WTC11 (cell line): Measurements from ENCODE around the gene KY. TPM values are rescaled to one million over a fixed set of nuclear protein-coding genes. Genes with fewer than 3 reads are reported as not detected.

Experiments
- ATAC-seq: fragments of 200-7000 bp; cut with Tn5 transposase; 2 replicates; pipeline ENCODE4 v1.10.0; 2021; ENCODE audit warnings: mild to moderate bottlenecking, moderate library complexity
- CTCF ChIA-PET: fragments of 300-600 bp; sonication (Branson Sonifier 250); formaldehyde crosslinking; loops from one replicate; lab custom pipeline; 2021; ENCODE audit warnings: antibody characterized with exemption; lab: Charles Lee
- POLR2A ChIA-PET: fragments of 350-600 bp; sonication (Branson Sonifier 250); formaldehyde crosslinking; loops from one replicate; lab custom pipeline; 2021; ENCODE audit warnings: antibody characterized with exemption; lab: Charles Lee
- DNase-seq: peaks from one replicate; pipeline ENCODE4 v3.0.0; 2021; ENCODE audit warnings: low spot score
- H3K27ac Mint-ChIP-seq: 2 replicates; pipeline ENCODE4 v1.8.0; 2021; ENCODE audit warnings: mixed read lengths
- H3K27me3 Mint-ChIP-seq: 2 replicates; pipeline ENCODE4 v1.8.0; 2021; ENCODE audit warnings: low read depth, mild to moderate bottlenecking, moderate library complexity, mixed read lengths
- H3K36me3 Mint-ChIP-seq: 2 replicates; pipeline ENCODE4 v1.8.0; 2021; ENCODE audit warnings: mixed read lengths
- H3K4me1 Mint-ChIP-seq: 2 replicates; pipeline ENCODE4 v1.8.0; 2022; ENCODE audit warnings: mixed read lengths
- H3K4me3 Mint-ChIP-seq: 2 replicates; pipeline ENCODE4 v1.8.0; 2021; ENCODE audit warnings: mild to moderate bottlenecking, moderate library complexity, mixed read lengths
- H3K9me3 Mint-ChIP-seq: 2 replicates; pipeline ENCODE4 v1.8.0; 2021; ENCODE audit warnings: mixed read lengths
- CREB1 ChIP-seq: sonication (generic); formaldehyde crosslinking; IDR thresholded peaks from 2 replicates; pipeline ENCODE4 v1.8.0; 2023; ENCODE audit warnings: mild to moderate bottlenecking, missing genetic modification reagents
- ELF4 ChIP-seq: sonication (generic); formaldehyde crosslinking; IDR thresholded peaks from 2 replicates; pipeline ENCODE4 v1.8.1; 2022; ENCODE audit warnings: low read depth, mild to moderate bottlenecking, moderate library complexity, missing genetic modification reagents
- EMX1 ChIP-seq: fragments of 250-450 bp; sonication (Bioruptor Pico); IDR thresholded peaks from 2 replicates; pipeline ENCODE4 v1.8.0; 2021; ENCODE audit warnings: mild to moderate bottlenecking
- FOXK1 ChIP-seq: sonication (generic); formaldehyde crosslinking; IDR thresholded peaks from 2 replicates; pipeline ENCODE4 v1.8.0; 2022; ENCODE audit warnings: mild to moderate bottlenecking, moderate library complexity, missing genetic modification reagents
- IRF2 ChIP-seq: sonication (generic); formaldehyde crosslinking; IDR thresholded peaks from 2 replicates; pipeline ENCODE4 v1.8.0; 2022; ENCODE audit warnings: low read depth, missing genetic modification reagents, borderline replicate concordance
- JUN ChIP-seq: sonication (generic); formaldehyde crosslinking; IDR thresholded peaks from 2 replicates; pipeline ENCODE4 v1.8.0; 2023; ENCODE audit warnings: mild to moderate bottlenecking, missing genetic modification reagents
- KAT7 ChIP-seq: sonication (generic); formaldehyde crosslinking; IDR thresholded peaks from 2 replicates; pipeline ENCODE4 v1.8.1; 2023; ENCODE audit warnings: missing genetic modification reagents, mild to moderate bottlenecking, borderline replicate concordance
- MXD4 ChIP-seq: fragments of 250-450 bp; sonication (Bioruptor Pico); IDR thresholded peaks from 2 replicates; pipeline ENCODE4 v1.8.0; 2021; ENCODE audit warnings: mild to moderate bottlenecking, moderate library complexity, borderline replicate concordance
- MYBL2 ChIP-seq: sonication (generic); formaldehyde crosslinking; IDR thresholded peaks from 2 replicates; pipeline ENCODE4 v1.8.1; 2023; ENCODE audit warnings: mild to moderate bottlenecking, moderate library complexity, missing genetic modification reagents
- NR2C2 ChIP-seq: sonication (generic); formaldehyde crosslinking; IDR thresholded peaks from 2 replicates; pipeline ENCODE4 v1.8.0; 2022; ENCODE audit warnings: mild to moderate bottlenecking, missing genetic modification reagents
- NR3C1 ChIP-seq: sonication (generic); formaldehyde crosslinking; conservative IDR thresholded peaks from 2 replicates; pipeline ENCODE4 v1.8.1; 2023; ENCODE audit warnings: low read depth, mild to moderate bottlenecking, missing genetic modification reagents
- RORB ChIP-seq: fragments of 250-450 bp; sonication (Bioruptor Pico); IDR thresholded peaks from 2 replicates; pipeline ENCODE4 v1.9.0; 2021; ENCODE audit warnings: mild to moderate bottlenecking
- SMAD3 ChIP-seq: sonication (generic); formaldehyde crosslinking; IDR thresholded peaks from 2 replicates; pipeline ENCODE4 v1.8.0; 2022; ENCODE audit warnings: missing genetic modification reagents, mild to moderate bottlenecking, borderline replicate concordance
- TP53 ChIP-seq: sonication (generic); formaldehyde crosslinking; IDR thresholded peaks from 2 replicates; pipeline ENCODE4 v1.8.1; 2023; ENCODE audit warnings: mild to moderate bottlenecking, missing genetic modification reagents
- ZNF263 ChIP-seq: sonication (generic); formaldehyde crosslinking; IDR thresholded peaks from 2 replicates; pipeline ENCODE4 v1.8.1; 2022; ENCODE audit warnings: low read depth, mild to moderate bottlenecking, moderate library complexity, missing genetic modification reagents
- total RNA-seq: library from RNA; stranded (reverse); gene quantifications from 3 replicates; pipeline ENCODE4 v1.2.3, GENCODE V29; 2021
- TF ChIP-seq, protein P1 (sequence below): sonication (generic); formaldehyde crosslinking; IDR thresholded peaks from 2 replicates; pipeline ENCODE4 v1.8.0; 2022; ENCODE audit warnings: mild to moderate bottlenecking, missing genetic modification reagents
- TF ChIP-seq, protein P2 (sequence below): fragments of 250-450 bp; sonication (Bioruptor Pico); IDR thresholded peaks from 2 replicates; pipeline ENCODE4 v1.9.0; 2021; ENCODE audit warnings: mild to moderate bottlenecking
- TF ChIP-seq, protein P3 (sequence below): sonication (generic); formaldehyde crosslinking; IDR thresholded peaks from 2 replicates; pipeline ENCODE4 v1.8.1; 2023; ENCODE audit warnings: mild to moderate bottlenecking, missing genetic modification reagents, moderate library complexity
- TF ChIP-seq, protein P4 (sequence below): fragments of 250-450 bp; sonication (Bioruptor Pico); IDR thresholded peaks from 2 replicates; pipeline ENCODE4 v2.1.2; 2022; ENCODE audit warnings: mild to moderate bottlenecking, moderate library complexity
- TF ChIP-seq, protein P5 (sequence below): fragments of 250-450 bp; sonication (Bioruptor Pico); IDR thresholded peaks from 2 replicates; pipeline ENCODE4 v1.9.0; 2021; ENCODE audit warnings: moderate library complexity, mild to moderate bottlenecking, inconsistent platforms, borderline replicate concordance
- TF ChIP-seq, protein P6 (sequence below): fragments of 200-600 bp; IDR thresholded peaks from 2 replicates; pipeline ENCODE4 v1.8.0; 2022; ENCODE audit warnings: antibody characterized with exemption

Gene KY
- total RNA-seq, 1 experiment from 2014 or later: not detected

DNA sequence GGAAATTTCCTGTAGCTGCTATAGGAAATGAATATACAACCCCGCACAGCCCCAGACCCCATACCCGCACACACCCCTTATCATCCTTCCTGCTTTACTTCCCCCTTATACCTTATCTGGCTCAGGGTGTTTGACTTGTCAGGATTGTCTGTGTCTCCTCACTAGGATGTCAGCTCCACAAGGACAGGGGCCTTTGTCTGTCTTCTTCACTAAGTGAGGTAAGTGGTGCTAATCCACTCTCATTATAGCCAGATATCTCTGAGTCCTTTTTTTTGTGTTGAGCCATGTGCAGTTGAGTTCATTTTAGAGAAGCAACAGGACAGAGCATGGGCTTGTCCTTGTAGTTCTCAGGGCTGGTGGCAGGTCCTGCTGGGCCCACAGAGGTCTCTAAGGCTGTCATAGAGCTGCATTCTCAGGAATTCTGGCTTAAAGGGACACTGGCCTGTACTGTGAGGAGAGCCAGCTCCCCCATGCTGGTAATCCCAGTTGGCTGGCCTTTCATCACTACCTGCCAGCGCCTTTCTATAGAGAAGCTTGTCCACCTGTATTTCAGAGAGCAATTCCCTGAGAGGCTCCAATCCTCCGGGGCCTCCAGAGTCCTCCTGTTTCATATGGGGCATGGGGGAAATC lies 9.0 kb downstream of the KY start:
- DNase-seq: no peak
- H3K9me3 Mint-ChIP-seq: no peaks in the 10 kb centered on the region
- H3K4me1 Mint-ChIP-seq: peaks cover 33% of the 10 kb centered on the region
- H3K4me3 Mint-ChIP-seq: no peak overlapping the region
- H3K27me3 Mint-ChIP-seq: peaks cover 40% of the 10 kb centered on the region
- no peak for ATAC-seq
- TF ChIP-seq, protein P1, sequence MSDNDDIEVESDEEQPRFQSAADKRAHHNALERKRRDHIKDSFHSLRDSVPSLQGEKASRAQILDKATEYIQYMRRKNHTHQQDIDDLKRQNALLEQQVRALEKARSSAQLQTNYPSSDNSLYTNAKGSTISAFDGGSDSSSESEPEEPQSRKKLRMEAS: no peak
- TF ChIP-seq FOXK1 (CRISPR knock-in tag) (no peak), ELF4 (CRISPR knock-in tag) (no peak), JUN (CRISPR knock-in tag) (no peak), TP53 (CRISPR knock-in tag) (no peak), EMX1 (CRISPR knock-in tag) (no peak), NR2C2 (CRISPR knock-in tag) (no peak), KAT7 (CRISPR knock-in tag) (no peak), CREB1 (CRISPR knock-in tag) (no peak), ZNF263 (CRISPR knock-in tag) (no peak), RORB (CRISPR knock-in tag) (no peak)
- TF ChIP-seq, protein P2, sequence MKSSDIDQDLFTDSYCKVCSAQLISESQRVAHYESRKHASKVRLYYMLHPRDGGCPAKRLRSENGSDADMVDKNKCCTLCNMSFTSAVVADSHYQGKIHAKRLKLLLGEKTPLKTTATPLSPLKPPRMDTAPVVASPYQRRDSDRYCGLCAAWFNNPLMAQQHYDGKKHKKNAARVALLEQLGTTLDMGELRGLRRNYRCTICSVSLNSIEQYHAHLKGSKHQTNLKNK: no peak
- TF ChIP-seq, protein P3, sequence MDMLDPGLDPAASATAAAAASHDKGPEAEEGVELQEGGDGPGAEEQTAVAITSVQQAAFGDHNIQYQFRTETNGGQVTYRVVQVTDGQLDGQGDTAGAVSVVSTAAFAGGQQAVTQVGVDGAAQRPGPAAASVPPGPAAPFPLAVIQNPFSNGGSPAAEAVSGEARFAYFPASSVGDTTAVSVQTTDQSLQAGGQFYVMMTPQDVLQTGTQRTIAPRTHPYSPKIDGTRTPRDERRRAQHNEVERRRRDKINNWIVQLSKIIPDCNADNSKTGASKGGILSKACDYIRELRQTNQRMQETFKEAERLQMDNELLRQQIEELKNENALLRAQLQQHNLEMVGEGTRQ (CRISPR knock-in tag): no peak
- TF ChIP-seq, protein P4, sequence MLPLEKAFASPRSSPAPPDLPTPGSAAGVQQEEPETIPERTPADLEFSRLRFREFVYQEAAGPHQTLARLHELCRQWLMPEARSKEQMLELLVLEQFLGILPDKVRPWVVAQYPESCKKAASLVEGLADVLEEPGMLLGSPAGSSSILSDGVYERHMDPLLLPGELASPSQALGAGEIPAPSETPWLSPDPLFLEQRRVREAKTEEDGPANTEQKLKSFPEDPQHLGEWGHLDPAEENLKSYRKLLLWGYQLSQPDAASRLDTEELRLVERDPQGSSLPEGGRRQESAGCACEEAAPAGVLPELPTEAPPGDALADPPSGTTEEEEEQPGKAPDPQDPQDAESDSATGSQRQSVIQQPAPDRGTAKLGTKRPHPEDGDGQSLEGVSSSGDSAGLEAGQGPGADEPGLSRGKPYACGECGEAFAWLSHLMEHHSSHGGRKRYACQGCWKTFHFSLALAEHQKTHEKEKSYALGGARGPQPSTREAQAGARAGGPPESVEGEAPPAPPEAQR: no peak
- TF ChIP-seq, all 79 proteins: peak for 0
- ChIA-PET POLR2A (no interaction called here), CTCF (interaction anchor here (1.3 to 7.1 kb wide), 4 partner anchors 12 to 40 kb away, joined by 3 to 60 read pairs (median 17); no protein-coding TSS in a partner anchor)
- Mint-ChIP-seq H3K27ac (no peak overlapping the region), H3K36me3 (no peaks in the 10 kb centered on the region)

DNA sequence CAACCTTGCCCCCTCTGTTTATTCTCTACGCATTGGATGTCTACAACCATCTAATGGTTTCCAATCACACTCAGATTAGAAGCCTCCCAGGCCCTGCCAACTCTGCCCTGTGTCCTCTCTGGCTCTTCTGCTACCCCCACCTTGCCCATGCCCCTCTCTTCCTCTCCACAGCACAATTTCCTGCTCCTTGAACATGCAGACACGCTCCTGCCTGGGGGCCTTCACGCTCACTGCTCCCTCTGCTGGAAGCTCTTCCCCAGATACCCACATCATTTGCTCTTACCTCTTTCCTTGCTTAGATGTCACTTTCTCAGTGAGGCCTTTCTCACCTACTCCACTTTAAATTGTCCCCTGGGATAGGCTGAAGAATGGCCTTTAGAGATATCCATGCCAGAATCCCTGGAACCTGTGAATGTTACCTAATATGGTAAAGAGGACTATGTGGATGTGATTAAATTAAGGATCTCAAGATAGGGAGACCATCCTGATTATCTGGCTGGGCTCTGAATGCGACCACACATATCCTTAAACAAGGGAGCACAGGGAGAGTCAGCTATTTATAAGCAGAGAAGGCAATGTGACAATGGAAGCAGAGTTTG lies 9.9 kb downstream of the KY start:
- H3K27ac Mint-ChIP-seq: no peak overlapping the region

DNA sequence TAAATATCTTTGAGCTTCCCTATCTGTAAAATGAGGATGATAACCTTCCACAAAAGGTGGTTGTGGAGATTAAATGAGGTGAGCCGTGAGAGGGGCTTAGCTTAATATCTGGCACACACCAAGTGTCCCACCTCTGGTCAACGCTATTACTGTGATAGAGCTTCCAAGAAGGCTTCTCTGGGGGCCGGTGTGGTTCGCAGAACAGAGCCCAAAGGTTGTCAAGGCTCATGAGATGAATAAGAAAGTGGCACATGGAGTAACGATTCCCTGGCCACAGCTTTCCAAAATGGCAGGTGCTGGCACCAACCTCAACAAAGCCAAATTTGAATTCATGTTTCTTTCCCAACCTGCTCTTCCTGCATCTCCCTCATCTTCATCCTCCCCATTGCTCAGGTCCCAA lies 10.4 kb downstream of the KY start:
- ATAC-seq (no peak), DNase-seq (no peak)
- Mint-ChIP-seq H3K4me1 (peaks cover 37% of the 10 kb centered on the region), H3K9me3 (no peaks in the 10 kb centered on the region), H3K27me3 (peaks cover 25% of the 10 kb centered on the region), H3K27ac (no peak overlapping the region), H3K4me3 (no peak overlapping the region), H3K36me3 (no peaks in the 10 kb centered on the region)
- ChIA-PET POLR2A (interaction anchor here (1.0 kb wide), 1 partner anchor 39 kb away, joined by 3 read pairs; no protein-coding TSS in a partner anchor), CTCF (interaction anchor here (0.7 to 7.1 kb wide), 15 partner anchors 11 to 606 kb away, joined by 3 to 60 read pairs (median 4); partner anchors contain the start of gene KY)
- TF ChIP-seq IRF2 (no peak), NR3C1 (CRISPR knock-in tag) (no peak), JUN (CRISPR knock-in tag) (no peak), MYBL2 (CRISPR knock-in tag) (no peak), TP53 (CRISPR knock-in tag) (no peak), MXD4 (no peak), SMAD3 (no peak), KAT7 (CRISPR knock-in tag) (no peak)
- TF ChIP-seq, protein P5, sequence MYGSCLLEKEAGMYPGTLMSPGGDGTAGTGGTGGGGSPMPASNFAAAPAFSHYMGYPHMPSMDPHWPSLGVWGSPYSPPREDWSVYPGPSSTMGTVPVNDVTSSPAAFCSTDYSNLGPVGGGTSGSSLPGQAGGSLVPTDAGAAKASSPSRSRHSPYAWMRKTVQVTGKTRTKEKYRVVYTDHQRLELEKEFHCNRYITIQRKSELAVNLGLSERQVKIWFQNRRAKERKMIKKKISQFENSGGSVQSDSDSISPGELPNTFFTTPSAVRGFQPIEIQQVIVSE (CRISPR knock-in tag): no peak

More for the DNA sequence above, 9.9 kb downstream of the KY start:
- TF ChIP-seq, protein P6, sequence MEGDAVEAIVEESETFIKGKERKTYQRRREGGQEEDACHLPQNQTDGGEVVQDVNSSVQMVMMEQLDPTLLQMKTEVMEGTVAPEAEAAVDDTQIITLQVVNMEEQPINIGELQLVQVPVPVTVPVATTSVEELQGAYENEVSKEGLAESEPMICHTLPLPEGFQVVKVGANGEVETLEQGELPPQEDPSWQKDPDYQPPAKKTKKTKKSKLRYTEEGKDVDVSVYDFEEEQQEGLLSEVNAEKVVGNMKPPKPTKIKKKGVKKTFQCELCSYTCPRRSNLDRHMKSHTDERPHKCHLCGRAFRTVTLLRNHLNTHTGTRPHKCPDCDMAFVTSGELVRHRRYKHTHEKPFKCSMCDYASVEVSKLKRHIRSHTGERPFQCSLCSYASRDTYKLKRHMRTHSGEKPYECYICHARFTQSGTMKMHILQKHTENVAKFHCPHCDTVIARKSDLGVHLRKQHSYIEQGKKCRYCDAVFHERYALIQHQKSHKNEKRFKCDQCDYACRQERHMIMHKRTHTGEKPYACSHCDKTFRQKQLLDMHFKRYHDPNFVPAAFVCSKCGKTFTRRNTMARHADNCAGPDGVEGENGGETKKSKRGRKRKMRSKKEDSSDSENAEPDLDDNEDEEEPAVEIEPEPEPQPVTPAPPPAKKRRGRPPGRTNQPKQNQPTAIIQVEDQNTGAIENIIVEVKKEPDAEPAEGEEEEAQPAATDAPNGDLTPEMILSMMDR: peak; percentile 35; the same call in 1 of the 2 replicates
- TF ChIP-seq MYBL2 (CRISPR knock-in tag): no peak
- no peaks in the 10 kb centered on the region for H3K9me3 Mint-ChIP-seq
- ChIA-PET CTCF (interaction anchor here (0.6 to 7.1 kb wide), 16 partner anchors 10 to 605 kb away, joined by 3 to 60 read pairs (median 4); partner anchors contain the start of gene KY), POLR2A (interaction anchor here (1.0 kb wide), 1 partner anchor 40 kb away, joined by 3 read pairs; no protein-coding TSS in a partner anchor)
- H3K27me3 Mint-ChIP-seq: peaks cover 31% of the 10 kb centered on the region
- no peaks in the 10 kb centered on the region for H3K36me3 Mint-ChIP-seq
- ATAC-seq: peak; percentile 75
- peaks cover 37% of the 10 kb centered on the region for H3K4me1 Mint-ChIP-seq
- H3K4me3 Mint-ChIP-seq: no peak overlapping the region
- DNase-seq: peak; percentile 57
